SK-N-SH (cell line): ENCODE measurements around the gene PRR9. TPM values are rescaled to one million over a fixed set of nuclear protein-coding genes. Genes with fewer than 3 reads are reported as not detected.

Experiments
- CTCF ChIA-PET: fragments of 300-600, 350-600 bp; formaldehyde crosslinking; extraction: SDS; loops from one replicate; lab custom pipeline; 2021; lab: Yijun Ruan, JAX
- POLR2A ChIA-PET: fragments of 350-600 bp; sonication (Branson Sonifier 250); formaldehyde crosslinking; extraction: SDS; loops from one replicate; lab custom pipeline; 2020; ENCODE audit warnings: antibody characterized with exemption, inconsistent platforms; lab: Yijun Ruan, JAX
- DNase-seq: peaks from one replicate; pipeline ENCODE4 v3.0.0; 2012
- H2AFZ ChIP-seq: fragments of 200-600 bp; sonication (generic); 2 replicates; pipeline ENCODE4 v1.8.1; 2016; ENCODE audit warnings: antibody characterized with exemption, mild to moderate bottlenecking, low read depth
- H3F3A ChIP-seq: fragments of 200-600 bp; sonication (generic); replicated peaks from 2 replicates; pipeline ENCODE3; 2016; ENCODE audit warnings: antibody characterized with exemption, mild to moderate bottlenecking; ENCODE audit not compliant: insufficient read depth
- H3K27ac ChIP-seq, 2 experiments: fragments of 200-500 bp in 1 of 2; fragments of 200-600 bp in 1 of 2; sonication (Bioruptor generic) in 1 of 2; sonication (generic), shearing (Covaris generic) in 1 of 2; 2 replicates each; pipeline versions ENCODE4 v1.5.1 to v1.6.1; 2014 to 2016; ENCODE audit warnings: low read depth in 2 of 2, inconsistent platforms in 1 of 2, low read length in 1 of 2, mild to moderate bottlenecking in 1 of 2, mixed read lengths in 1 of 2
- H3K27me3 ChIP-seq: fragments of 200-600 bp; sonication (generic), shearing (Covaris generic); 2 replicates; pipeline ENCODE4 v1.6.1; 2016; ENCODE audit warnings: mixed run types; ENCODE audit not compliant: insufficient read depth
- H3K36me3 ChIP-seq, 2 experiments: fragments of 200-500 bp in 1 of 2; fragments of 200-600 bp in 1 of 2; sonication (Bioruptor generic) in 1 of 2; sonication (generic) in 1 of 2; replicated peaks in 1 of 2; 2 replicates each; pipeline versions ENCODE3 to v1.5.1; 2014 to 2016; ENCODE audit warnings: low read length in 1 of 2, mild to moderate bottlenecking in 1 of 2; ENCODE audit not compliant: insufficient read depth in 2 of 2, control insufficient read depth in 1 of 2
- H3K4me1 ChIP-seq, 2 experiments: fragments of 200-500 bp in 1 of 2; fragments of 200-600 bp in 1 of 2; sonication (Bioruptor generic) in 1 of 2; sonication (generic), shearing (Covaris generic) in 1 of 2; 2 replicates each; pipeline versions ENCODE4 v1.5.1 to v1.6.1; 2014 to 2016; ENCODE audit warnings: low read depth in 1 of 2, low read length in 1 of 2, mixed run types in 1 of 2; ENCODE audit not compliant: insufficient read depth in 2 of 2, control insufficient read depth in 1 of 2
- H3K4me2 ChIP-seq: fragments of 200-600 bp; sonication (generic), shearing (Covaris generic); 2 replicates; pipeline ENCODE4 v1.6.1; 2017; ENCODE audit warnings: mixed run types
- H3K4me3 ChIP-seq, 2 experiments: fragments of 200-500 bp in 1 of 2; fragments of 200-600 bp in 1 of 2; sonication (Bioruptor generic) in 1 of 2; sonication (generic), shearing (Covaris generic) in 1 of 2; 2 replicates each; pipeline versions ENCODE4 v1.5.1 to v1.8.1; 2014 to 2016; ENCODE audit warnings: low read depth in 2 of 2, inconsistent platforms in 1 of 2, low read length in 1 of 2, mild to moderate bottlenecking in 1 of 2, mixed read lengths in 1 of 2, moderate library complexity in 1 of 2
- H3K79me2 ChIP-seq: fragments of 200-600 bp; sonication (generic); 2 replicates; pipeline ENCODE4 v1.8.1; 2017; ENCODE audit warnings: mild to moderate bottlenecking; ENCODE audit not compliant: insufficient read depth
- H3K9ac ChIP-seq: fragments of 200-600 bp; sonication (generic); 2 replicates; pipeline ENCODE4 v1.6.1; 2017; ENCODE audit warnings: mixed run types
- H3K9me2 ChIP-seq: fragments of 200-600 bp; sonication (generic); 2 replicates; pipeline ENCODE4 v1.6.1; 2017; ENCODE audit warnings: mixed run types
- H3K9me3 ChIP-seq: fragments of 200-600 bp; sonication (generic); 2 replicates; pipeline ENCODE4 v1.6.1; 2017; ENCODE audit warnings: mixed run types, mild to moderate bottlenecking, moderate library complexity
- H4K20me1 ChIP-seq: fragments of 200-600 bp; sonication (generic); 2 replicates; pipeline ENCODE4 v1.6.1; 2017; ENCODE audit warnings: mild to moderate bottlenecking, mixed run types; ENCODE audit not compliant: insufficient read depth
- CTCF ChIP-seq: fragments of 200-600 bp; sonication (generic); IDR thresholded peaks from 2 replicates; pipeline ENCODE4 v1.6.1; 2017; ENCODE audit warnings: antibody characterized with exemption, mild to moderate bottlenecking, moderate library complexity
- ELF1 ChIP-seq: IDR thresholded peaks from 2 replicates; pipeline ENCODE4 v1.4.0; 2012
- EP300 ChIP-seq, 2 experiments: IDR thresholded peaks; 2 replicates each; pipeline versions ENCODE4 v1.4.0 to v1.6.1; 2012; ENCODE audit warnings: borderline replicate concordance in 1 of 2, low read depth in 1 of 2, low read length in 1 of 2
- FOXJ3 ChIP-seq: sonication (generic); formaldehyde crosslinking; IDR thresholded peaks from 2 replicates; pipeline ENCODE4 v1.5.1; 2020; ENCODE audit warnings: mild to moderate bottlenecking, missing genetic modification reagents
- FOXM1 ChIP-seq: IDR thresholded peaks from 2 replicates; pipeline ENCODE4 v1.4.0; 2012; ENCODE audit warnings: low read depth, mild to moderate bottlenecking
- GABPA ChIP-seq: IDR thresholded peaks from 2 replicates; pipeline ENCODE4 v1.4.0; 2012; ENCODE audit warnings: low read depth, mild to moderate bottlenecking
- IRF3 ChIP-seq: fragments of 150-350 bp; IDR thresholded peaks from 2 replicates; pipeline ENCODE4 v1.6.1; 2016; ENCODE audit warnings: mild to moderate bottlenecking, low read depth, low read length
- NRF1 ChIP-seq: IDR thresholded peaks from 2 replicates; pipeline ENCODE4 v1.6.1; 2012; ENCODE audit warnings: low read depth, mild to moderate bottlenecking, low read length
- POLR2AphosphoS5 ChIP-seq: IDR thresholded peaks from 2 replicates; pipeline ENCODE4 v1.6.1; 2012; ENCODE audit warnings: low read depth, low read length
- RAD21 ChIP-seq: IDR thresholded peaks from 2 replicates; pipeline ENCODE4 v1.6.1; 2012; ENCODE audit warnings: mild to moderate bottlenecking, low read length
- RCOR1 ChIP-seq: fragments of 150-350 bp; IDR thresholded peaks from 2 replicates; pipeline ENCODE4 v1.6.1; 2017; ENCODE audit warnings: antibody characterized with exemption, low read length
- SMC3 ChIP-seq: IDR thresholded peaks from 2 replicates; pipeline ENCODE4 v1.6.1; 2012; ENCODE audit warnings: low read depth, low read length, improper control_type of control experiment
- TCF12 ChIP-seq: IDR thresholded peaks from 2 replicates; pipeline ENCODE4 v1.4.0; 2012
- TEAD4 ChIP-seq: IDR thresholded peaks from 2 replicates; pipeline ENCODE4 v1.4.0; 2012; ENCODE audit warnings: mild to moderate bottlenecking, borderline replicate concordance; ENCODE audit not compliant: insufficient read depth
- USF1 ChIP-seq: IDR thresholded peaks from 2 replicates; pipeline ENCODE4 v1.4.0; 2012; ENCODE audit warnings: low read depth, borderline replicate concordance
- WGBS: methylation state at CpG from one replicate; pipeline ENCODE4 v1.1.6; 2017; ENCODE audit warnings: low lambda C conversion rate; 5-methylcytosine and 5-hydroxymethylcytosine counted together
- polyA plus RNA-seq, 3 experiments: library from polyadenylated mRNA; depleted of rRNA; stranded (reverse); fragments of >200 nt; gene quantifications; 2 replicates each; pipeline ENCODE4 v1.2.3, GENCODE V29; 2012
- TF ChIP-seq, protein P1 (sequence below): IDR thresholded peaks from 2 replicates; pipeline ENCODE4 v1.6.1; 2012; ENCODE audit warnings: mild to moderate bottlenecking, low read depth, low read length, moderate library complexity
- TF ChIP-seq, protein P2 (sequence below): IDR thresholded peaks from 2 replicates; pipeline ENCODE4 v1.4.0; 2012; ENCODE audit warnings: low read depth, borderline replicate concordance
- TF ChIP-seq, protein P3 (sequence below): fragments of 150-350 bp; IDR thresholded peaks from 2 replicates; pipeline ENCODE4 v1.6.1; 2017; ENCODE audit warnings: antibody characterized with exemption, low read length, low read depth, borderline replicate concordance

PRR9 gene, protein sequence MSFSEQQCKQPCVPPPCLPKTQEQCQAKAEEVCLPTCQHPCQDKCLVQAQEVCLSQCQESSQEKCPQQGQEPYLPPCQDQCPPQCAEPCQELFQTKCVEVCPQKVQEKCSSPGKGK
- not detected in 2 replicates for polyA plus RNA-seq (2012; rRNA removed)
- polyA plus RNA-seq (2012; cell fraction: cytosol; rRNA removed), result not detected in 2 replicates
- not detected in 2 replicates for polyA plus RNA-seq (2012; cell fraction: nucleus; rRNA removed)

DNA sequence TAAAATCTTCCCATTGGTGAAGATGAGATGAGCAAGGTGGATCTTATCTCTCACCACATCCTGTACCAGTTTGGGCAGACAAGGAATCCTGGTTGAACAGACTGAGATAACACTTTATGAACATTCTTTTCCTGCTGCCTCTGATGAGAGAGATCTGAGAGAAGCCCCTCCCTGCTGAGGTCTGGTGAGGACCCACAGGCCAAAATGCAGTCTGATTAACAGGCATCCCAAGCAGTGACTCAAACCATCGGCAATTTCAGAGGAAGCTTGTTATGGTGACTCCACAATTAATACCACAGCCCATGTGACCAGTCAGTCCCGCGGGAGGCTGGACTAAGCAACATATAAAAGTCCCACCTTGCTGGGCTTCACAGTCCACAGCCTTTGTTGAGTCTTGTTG, at the start of gene PRR9:
PRR9 (plus strand) TSS at position 373 of the 400 bp plus-strand sequence. CDS start 561 bp downstream, outside the sequence.
- no peaks in the 10 kb centered on the region for H3K9me3 ChIP-seq
- no peak within 1 kb of the TSS for H3K27ac ChIP-seq
- peaks cover 7% of the 10 kb centered on the region; the same call in 1 of the 2 replicates for H3K27me3 ChIP-seq
- H3K79me2 ChIP-seq, result no peaks in the 10 kb centered on the region
- no peaks in the 10 kb centered on the region for H3F3A ChIP-seq
- DNase-seq, result no peak
- H3K4me3 ChIP-seq, result no peak within 1 kb of the TSS
- TF ChIP-seq, protein P1, sequence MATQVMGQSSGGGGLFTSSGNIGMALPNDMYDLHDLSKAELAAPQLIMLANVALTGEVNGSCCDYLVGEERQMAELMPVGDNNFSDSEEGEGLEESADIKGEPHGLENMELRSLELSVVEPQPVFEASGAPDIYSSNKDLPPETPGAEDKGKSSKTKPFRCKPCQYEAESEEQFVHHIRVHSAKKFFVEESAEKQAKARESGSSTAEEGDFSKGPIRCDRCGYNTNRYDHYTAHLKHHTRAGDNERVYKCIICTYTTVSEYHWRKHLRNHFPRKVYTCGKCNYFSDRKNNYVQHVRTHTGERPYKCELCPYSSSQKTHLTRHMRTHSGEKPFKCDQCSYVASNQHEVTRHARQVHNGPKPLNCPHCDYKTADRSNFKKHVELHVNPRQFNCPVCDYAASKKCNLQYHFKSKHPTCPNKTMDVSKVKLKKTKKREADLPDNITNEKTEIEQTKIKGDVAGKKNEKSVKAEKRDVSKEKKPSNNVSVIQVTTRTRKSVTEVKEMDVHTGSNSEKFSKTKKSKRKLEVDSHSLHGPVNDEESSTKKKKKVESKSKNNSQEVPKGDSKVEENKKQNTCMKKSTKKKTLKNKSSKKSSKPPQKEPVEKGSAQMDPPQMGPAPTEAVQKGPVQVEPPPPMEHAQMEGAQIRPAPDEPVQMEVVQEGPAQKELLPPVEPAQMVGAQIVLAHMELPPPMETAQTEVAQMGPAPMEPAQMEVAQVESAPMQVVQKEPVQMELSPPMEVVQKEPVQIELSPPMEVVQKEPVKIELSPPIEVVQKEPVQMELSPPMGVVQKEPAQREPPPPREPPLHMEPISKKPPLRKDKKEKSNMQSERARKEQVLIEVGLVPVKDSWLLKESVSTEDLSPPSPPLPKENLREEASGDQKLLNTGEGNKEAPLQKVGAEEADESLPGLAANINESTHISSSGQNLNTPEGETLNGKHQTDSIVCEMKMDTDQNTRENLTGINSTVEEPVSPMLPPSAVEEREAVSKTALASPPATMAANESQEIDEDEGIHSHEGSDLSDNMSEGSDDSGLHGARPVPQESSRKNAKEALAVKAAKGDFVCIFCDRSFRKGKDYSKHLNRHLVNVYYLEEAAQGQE, result no peak
- TF ChIP-seq POLR2AphosphoS5 (no peak), TCF12 (no peak), TEAD4 (no peak), FOXJ3 (CRISPR knock-in tag) (no peak), RAD21 (no peak), NRF1 (no peak), FOXM1 (no peak), IRF3 (no peak), SMC3 (no peak), RCOR1 (no peak), GABPA (no peak), ELF1 (no peak), CTCF (no peak), EP300 (IDR thresholded peaks at IDR 0.05; ENCODE audit: borderline replicate concordance in 1 of 2, low read depth in 1 of 2, low read length in 1 of 2) (no peak), USF1 (no peak)
- TF ChIP-seq, protein P2, sequence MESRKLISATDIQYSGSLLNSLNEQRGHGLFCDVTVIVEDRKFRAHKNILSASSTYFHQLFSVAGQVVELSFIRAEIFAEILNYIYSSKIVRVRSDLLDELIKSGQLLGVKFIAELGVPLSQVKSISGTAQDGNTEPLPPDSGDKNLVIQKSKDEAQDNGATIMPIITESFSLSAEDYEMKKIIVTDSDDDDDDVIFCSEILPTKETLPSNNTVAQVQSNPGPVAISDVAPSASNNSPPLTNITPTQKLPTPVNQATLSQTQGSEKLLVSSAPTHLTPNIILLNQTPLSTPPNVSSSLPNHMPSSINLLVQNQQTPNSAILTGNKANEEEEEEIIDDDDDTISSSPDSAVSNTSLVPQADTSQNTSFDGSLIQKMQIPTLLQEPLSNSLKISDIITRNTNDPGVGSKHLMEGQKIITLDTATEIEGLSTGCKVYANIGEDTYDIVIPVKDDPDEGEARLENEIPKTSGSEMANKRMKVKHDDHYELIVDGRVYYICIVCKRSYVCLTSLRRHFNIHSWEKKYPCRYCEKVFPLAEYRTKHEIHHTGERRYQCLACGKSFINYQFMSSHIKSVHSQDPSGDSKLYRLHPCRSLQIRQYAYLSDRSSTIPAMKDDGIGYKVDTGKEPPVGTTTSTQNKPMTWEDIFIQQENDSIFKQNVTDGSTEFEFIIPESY, result no peak
- TF ChIP-seq, protein P3, sequence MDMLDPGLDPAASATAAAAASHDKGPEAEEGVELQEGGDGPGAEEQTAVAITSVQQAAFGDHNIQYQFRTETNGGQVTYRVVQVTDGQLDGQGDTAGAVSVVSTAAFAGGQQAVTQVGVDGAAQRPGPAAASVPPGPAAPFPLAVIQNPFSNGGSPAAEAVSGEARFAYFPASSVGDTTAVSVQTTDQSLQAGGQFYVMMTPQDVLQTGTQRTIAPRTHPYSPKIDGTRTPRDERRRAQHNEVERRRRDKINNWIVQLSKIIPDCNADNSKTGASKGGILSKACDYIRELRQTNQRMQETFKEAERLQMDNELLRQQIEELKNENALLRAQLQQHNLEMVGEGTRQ, result no peak
- H3K36me3 ChIP-seq, result no peaks in the 10 kb centered on the region
- H3K9me2 ChIP-seq, result no peaks in the 10 kb centered on the region
- H4K20me1 ChIP-seq, result no peaks in the 10 kb centered on the region
- ChIA-PET CTCF (interaction anchor here (1.1 to 1.2 kb wide), 2 partner anchors 10 to 12 kb away, joined by 3 read pairs; no protein-coding TSS in a partner anchor), POLR2A (no interaction called here)
- no peak within 1 kb of the TSS for H2AFZ ChIP-seq
- H3K4me1 ChIP-seq, result no peaks in the 10 kb centered on the region
- 0% methylated on average over 3 of the region's 3 CpGs for WGBS
- no peak within 1 kb of the TSS for H3K4me2 ChIP-seq
- H3K9ac ChIP-seq, result no peak within 1 kb of the TSS
